Ascending aorta (tissue), 2 donors: Measurements from ENCODE around the gene DDHD1. TPM values are rescaled to one million over a fixed set of nuclear protein-coding genes. Genes with fewer than 3 reads are reported as not detected.

Experiments
- DNase-seq, 2 donors: peaks; one replicate each; pipeline ENCODE4 v3.0.0-alpha.2; 2019; ENCODE audit warnings: low spot score in 2 of 2
- H3K27ac ChIP-seq, 2 donors: fragments of 200-600 bp; sonication (generic); one replicate each; pipeline ENCODE4 v1.5.1; 2016 to 2017; ENCODE audit warnings: mild to moderate bottlenecking in 1 of 2
- H3K27me3 ChIP-seq: fragments of 200-600 bp; sonication (generic); one replicate; pipeline ENCODE4 v1.5.1; 2017
- H3K36me3 ChIP-seq, 2 donors: fragments of 200-600 bp; sonication (generic); one replicate each; pipeline ENCODE4 v1.5.1; 2016
- H3K4me1 ChIP-seq, 2 donors: fragments of 200-600 bp; sonication (generic); one replicate each; pipeline ENCODE4 v1.5.1; 2016 to 2017; ENCODE audit warnings: mild to moderate bottlenecking in 1 of 2
- H3K4me3 ChIP-seq, 2 donors: fragments of 200-600 bp; sonication (generic); one replicate each; pipeline ENCODE4 v1.5.1; 2016 to 2017; ENCODE audit warnings: mild to moderate bottlenecking in 1 of 2
- H3K9me3 ChIP-seq, 2 donors: fragments of 200-600 bp; sonication (generic); one replicate each; pipeline ENCODE4 v1.5.1; 2016
- intact Hi-C: fragments of 100-400 bp; cut with DNase I; formaldehyde crosslinking; loops from one replicate; pipeline ENCODE4 v1.15.1; 2023
- total RNA-seq: library from RNA; depleted of rRNA; stranded (reverse); fragments of >200 nt; gene quantifications from one replicate; pipeline ENCODE4 v1.1.0, GENCODE V29; 2016
- TF ChIP-seq, protein P1 (sequence below), 3 experiments: fragments of 200-600 bp in 2 of 3; fragments of 450-650 bp in 1 of 3; sonication (generic) in 2 of 3; IDR thresholded peaks; one replicate each; pipeline ENCODE4 v1.5.1; 2016 to 2019; ENCODE audit warnings: antibody characterized with exemption in 3 of 3, mild to moderate bottlenecking in 1 of 3, moderate library complexity in 1 of 3

Gene DDHD1
- total RNA-seq, 1 donor from 2014 or later, result 21.3 TPM

DNA sequence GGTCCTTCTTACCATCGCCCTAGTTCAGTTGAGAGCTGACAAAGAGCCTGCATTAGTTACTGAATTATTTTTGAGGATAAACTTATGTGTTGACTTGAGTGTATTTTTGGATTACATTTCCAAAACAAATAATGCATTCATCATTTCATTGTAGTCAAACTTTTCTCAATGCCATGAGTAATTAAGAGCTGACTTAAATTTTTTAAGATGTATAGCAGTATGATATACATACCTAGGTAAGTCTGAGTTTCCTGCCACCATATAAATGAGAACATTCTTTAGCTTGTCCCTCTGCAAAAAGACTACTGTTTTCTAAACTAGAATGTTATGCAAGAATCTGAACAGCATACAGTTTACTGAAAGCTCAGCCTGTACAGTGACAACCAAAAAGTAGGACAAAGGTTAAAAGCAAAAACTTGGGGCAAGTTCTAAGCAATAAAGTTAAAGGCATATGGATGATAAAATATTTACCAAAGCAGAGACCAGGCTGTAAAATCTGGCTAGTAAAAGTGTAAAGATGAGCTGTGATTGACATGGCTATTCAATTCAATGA is 120.2 kb downstream of the DDHD1 start:
- no peak for DNase-seq
- intact Hi-C loops, result no loop called here
- H3K4me3 ChIP-seq, result no peak overlapping the region
- H3K27ac ChIP-seq, result peak overlapping the region; percentile 35 to 44
- peaks cover 3 to 35% of the 10 kb centered on the region in 2 donors for H3K4me1 ChIP-seq
- no peaks in the 10 kb centered on the region for H3K36me3 ChIP-seq
- no peaks in the 10 kb centered on the region for H3K27me3 ChIP-seq
- TF ChIP-seq, protein P1, sequence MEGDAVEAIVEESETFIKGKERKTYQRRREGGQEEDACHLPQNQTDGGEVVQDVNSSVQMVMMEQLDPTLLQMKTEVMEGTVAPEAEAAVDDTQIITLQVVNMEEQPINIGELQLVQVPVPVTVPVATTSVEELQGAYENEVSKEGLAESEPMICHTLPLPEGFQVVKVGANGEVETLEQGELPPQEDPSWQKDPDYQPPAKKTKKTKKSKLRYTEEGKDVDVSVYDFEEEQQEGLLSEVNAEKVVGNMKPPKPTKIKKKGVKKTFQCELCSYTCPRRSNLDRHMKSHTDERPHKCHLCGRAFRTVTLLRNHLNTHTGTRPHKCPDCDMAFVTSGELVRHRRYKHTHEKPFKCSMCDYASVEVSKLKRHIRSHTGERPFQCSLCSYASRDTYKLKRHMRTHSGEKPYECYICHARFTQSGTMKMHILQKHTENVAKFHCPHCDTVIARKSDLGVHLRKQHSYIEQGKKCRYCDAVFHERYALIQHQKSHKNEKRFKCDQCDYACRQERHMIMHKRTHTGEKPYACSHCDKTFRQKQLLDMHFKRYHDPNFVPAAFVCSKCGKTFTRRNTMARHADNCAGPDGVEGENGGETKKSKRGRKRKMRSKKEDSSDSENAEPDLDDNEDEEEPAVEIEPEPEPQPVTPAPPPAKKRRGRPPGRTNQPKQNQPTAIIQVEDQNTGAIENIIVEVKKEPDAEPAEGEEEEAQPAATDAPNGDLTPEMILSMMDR (IDR thresholded peaks at IDR 0.05), result no peak
- H3K9me3 ChIP-seq, result no peaks in the 10 kb centered on the region

- intact Hi-C loops, result no loop called here
- H3K4me3 ChIP-seq, result no peak overlapping the region
- TF ChIP-seq, protein P1 (IDR thresholded peaks at IDR 0.05), result no peak
- peaks cover 3 to 35% of the 10 kb centered on the region in 2 donors for H3K4me1 ChIP-seq
- H3K36me3 ChIP-seq, result no peaks in the 10 kb centered on the region
- peak in 1 of 2 donors; percentile 71 for DNase-seq
- H3K9me3 ChIP-seq, result no peaks in the 10 kb centered on the region
- H3K27ac ChIP-seq, result peak overlapping the region; percentile 35 to 44
- no peaks in the 10 kb centered on the region for H3K27me3 ChIP-seq
Observed at GRCh38 chr14:53032161-53032803, 120.8 kb downstream of the DDHD1 start.

- no peaks in the 10 kb centered on the region for H3K36me3 ChIP-seq
- H3K27ac ChIP-seq, result no peak overlapping the region
- no peak overlapping the region for H3K4me3 ChIP-seq
- DNase-seq, result no peak
- peaks cover 0 to 12% of the 10 kb centered on the region in 2 donors for H3K4me1 ChIP-seq
- no peaks in the 10 kb centered on the region for H3K27me3 ChIP-seq
- intact Hi-C loops, result no loop called here
- TF ChIP-seq, protein P1 (IDR thresholded peaks at IDR 0.05), result no peak
- no peaks in the 10 kb centered on the region for H3K9me3 ChIP-seq
Observed at GRCh38 chr14:53027562-53027961, 125.6 kb downstream of the DDHD1 start.

DNA sequence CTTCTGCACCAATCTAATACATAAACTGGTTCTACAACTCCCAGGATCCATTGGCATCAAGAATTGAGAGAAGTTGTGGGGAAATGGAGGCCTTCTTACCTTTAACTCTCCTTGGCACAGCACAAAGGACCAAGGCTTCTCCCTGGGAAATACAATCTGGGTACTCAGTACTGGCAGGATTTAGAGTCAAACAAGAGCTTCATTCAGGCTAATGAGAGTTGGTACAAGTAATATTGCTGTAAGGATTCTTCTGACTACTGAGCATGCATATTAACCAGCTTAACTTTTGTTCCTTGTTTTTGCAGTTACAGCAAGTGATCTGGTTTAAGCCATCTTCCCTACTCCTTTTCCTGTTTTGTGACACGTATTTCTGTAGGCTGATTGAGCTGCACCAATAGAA is 126.1 kb downstream of the DDHD1 start:
- intact Hi-C loops, result no loop called here
- DNase-seq, result no peak
- Histone ChIP-seq H3K27ac (no peak overlapping the region), H3K9me3 (no peaks in the 10 kb centered on the region), H3K4me1 (peaks cover 0 to 9% of the 10 kb centered on the region in 2 donors), H3K27me3 (no peaks in the 10 kb centered on the region), H3K4me3 (no peak overlapping the region), H3K36me3 (no peaks in the 10 kb centered on the region)
- TF ChIP-seq, protein P1 (IDR thresholded peaks at IDR 0.05), result no peak

- Histone ChIP-seq H3K27ac (no peak overlapping the region), H3K4me3 (no peak overlapping the region), H3K9me3 (no peaks in the 10 kb centered on the region), H3K36me3 (no peaks in the 10 kb centered on the region), H3K27me3 (no peaks in the 10 kb centered on the region), H3K4me1 (no peaks in the 10 kb centered on the region)
- DNase-seq, result no peak
- TF ChIP-seq, protein P1 (IDR thresholded peaks at IDR 0.05), result no peak
- intact Hi-C loops, result no loop called here
Observed at GRCh38 chr14:53023325-53023724, 129.8 kb downstream of the DDHD1 start.
